Measurements from ENCODE around the gene RASSF5. TPM values are rescaled to one million over a fixed set of nuclear protein-coding genes. Genes with fewer than 3 reads are reported as not detected.

RASSF5 gene
- total and polyA plus RNA-seq, 9 of the 15 experiments (the other 6 are each of a cell fraction or from before 2014, with no cell fraction given) = 6.1 to 41.0 (median 25.2) TPM

- TF ChIP-seq ATF2 (CRISPR knock-in tag; IDR thresholded peaks at IDR 0.05) (no peak), CCNT2 (IDR thresholded peaks at IDR 0.05; ENCODE audit: borderline replicate concordance, extremely low read depth, insufficient read length, low read depth, low read length) (peak; percentile 94), ZNF589 (CRISPR knock-in tag; IDR thresholded peaks at IDR 0.05; ENCODE audit: low read depth) (peak; percentile 88), CBFA2T3 (IDR thresholded peaks at IDR 0.05) (peak; percentile 37; the same call in 1 of the 2 replicates), NR2C2 (CRISPR knock-in tag; IDR thresholded peaks at IDR 0.05) (no peak), NR2C2 (tag; IDR thresholded peaks at IDR 0.05) (peak; percentile 8), ZBTB2 (IDR thresholded peaks at IDR 0.05) (0 out of 2 replicates have a peak, but pooled peaks have one; percentile 6), CLOCK (CRISPR knock-in tag; IDR thresholded peaks at IDR 0.05; ENCODE audit: borderline replicate concordance) (0 out of 2 replicates have a peak, but pooled peaks have one; percentile 53), ZNF511 (CRISPR knock-in tag; IDR thresholded peaks at IDR 0.05) (peak; percentile 92; the same call in 1 of the 2 replicates), CHD1 (IDR thresholded peaks at IDR 0.05; ENCODE audit: low read length) (peak; percentile 89), ZBTB9 (CRISPR knock-in tag; IDR thresholded peaks at IDR 0.05) (peak; percentile 67; the same call in 1 of the 2 replicates), ZNF584 (CRISPR knock-in tag; IDR thresholded peaks at IDR 0.05; ENCODE audit: low read depth) (peak; percentile 3; the same call in 1 of the 2 replicates), KDM4B (IDR thresholded peaks at IDR 0.05; ENCODE audit: borderline replicate concordance in 2 of 2, low read depth in 1 of 2) (peak in 1 of 2 experiments; percentile 79; a peak in 2 of 4 replicates)
Observed at GRCh38 chr1:206556750-206557635, 49.7 kb downstream of the RASSF5 start (continued).

Data from K562 (cell line).